Endodermal cell (in vitro differentiated cells): ENCODE measurements around the gene PDE8B. TPM values are rescaled to one million over a fixed set of nuclear protein-coding genes. Genes with fewer than 3 reads are reported as not detected.

ENCODE experiments used
- DNase-seq: peaks from one replicate; pipeline ENCODE4 v3.0.0-alpha.2; 2017
- H3K27ac ChIP-seq: 2 replicates; pipeline ENCODE4 v1.5.1; 2013; ENCODE audit warnings: mild to moderate bottlenecking, low read depth, low read length, moderate library complexity
- H3K27me3 ChIP-seq: 2 replicates; pipeline ENCODE4 v1.6.1; 2013; ENCODE audit warnings: mild to moderate bottlenecking, low read length, moderate library complexity; ENCODE audit not compliant: insufficient read depth, control insufficient read depth, poor library complexity, severe bottlenecking
- H3K36me3 ChIP-seq: 2 replicates; pipeline ENCODE4 v1.7.0; 2013; ENCODE audit warnings: mild to moderate bottlenecking, low read length, moderate library complexity; ENCODE audit not compliant: control insufficient read depth, insufficient read depth
- H3K4me1 ChIP-seq: one replicate; pipeline ENCODE4 v1.7.0; 2013; ENCODE audit warnings: low read length; ENCODE audit not compliant: control insufficient read depth, insufficient read depth
- H3K4me3 ChIP-seq: 2 replicates; pipeline ENCODE4 v1.5.1; 2013; ENCODE audit warnings: mild to moderate bottlenecking, low read length, moderate library complexity
- H3K9ac ChIP-seq: 2 replicates; pipeline ENCODE4 v1.6.1; 2013; ENCODE audit warnings: mild to moderate bottlenecking, low read length, moderate library complexity; ENCODE audit not compliant: poor library complexity, severe bottlenecking; ENCODE audit errors: extremely low read depth
- H3K9me3 ChIP-seq: 2 replicates; pipeline ENCODE4 v1.6.1; 2013; ENCODE audit warnings: mild to moderate bottlenecking, low read length, moderate library complexity; ENCODE audit not compliant: control insufficient read depth
- H3K27ac Mint-ChIP-seq: 2 replicates; pipeline ENCODE4 v1.8.0; 2020; ENCODE audit warnings: mixed read lengths
- H3K27me3 Mint-ChIP-seq: 2 replicates; pipeline ENCODE4 v1.8.0; 2021; ENCODE audit warnings: mild to moderate bottlenecking, mixed read lengths; ENCODE audit not compliant: insufficient read depth
- H3K36me3 Mint-ChIP-seq: 2 replicates; pipeline ENCODE4 v1.8.0; 2020; ENCODE audit warnings: low read depth, mixed read lengths
- H3K4me1 Mint-ChIP-seq: 2 replicates; pipeline ENCODE4 v1.8.0; 2020; ENCODE audit warnings: mixed read lengths
- H3K4me3 Mint-ChIP-seq: 2 replicates; pipeline ENCODE4 v1.8.0; 2020; ENCODE audit warnings: mild to moderate bottlenecking, moderate library complexity, mixed read lengths
- H3K9me3 Mint-ChIP-seq: 2 replicates; pipeline ENCODE4 v1.8.0; 2020; ENCODE audit warnings: mild to moderate bottlenecking, mixed read lengths
- CTCF ChIP-seq: fragments of 200-600 bp; sonication (generic); conservative IDR thresholded peaks from 2 replicates; pipeline ENCODE4 v1.5.0; 2021; ENCODE audit warnings: antibody characterized with exemption, mild to moderate bottlenecking
- WGBS, 2 experiments: methylation state at CpG; one replicate each; pipeline versions ENCODE4 v1.1.5 to v1.1.7; 2013; ENCODE audit warnings: missing lambda C conversion rate in 2 of 2, mixed read lengths in 1 of 2; ENCODE audit not compliant: insufficient coverage in 1 of 2, insufficient read length in 1 of 2; 5-methylcytosine and 5-hydroxymethylcytosine counted together
- total RNA-seq, 2 donors: library from RNA; stranded (reverse); fragmentation: NEBNext Ultra II Directional in 1 of 2; extraction: Animal tissue kit (Norgen Biotek cat#: 25700) in 1 of 2; gene quantifications; 2 replicates in 1 of 2; 3 replicates in 1 of 2; pipeline ENCODE4 v1.2.1, GENCODE V29; 2021

Gene PDE8B
- total RNA-seq, 2 donors from 2014 or later, result 0.20 to 0.51 TPM

- WGBS, 2 experiments, result 99% methylated on average over 3 of the region's 4 CpGs; no CpG with 5 or more reads in 1 of the 2 experiments
- no peak overlapping the region for H3K27ac ChIP-seq
- no peaks in the 10 kb centered on the region for H3K36me3 ChIP-seq
- H3K4me3 Mint-ChIP-seq, result no peak overlapping the region
- H3K4me1 ChIP-seq, result peaks cover 8% of the 10 kb centered on the region
- no peaks in the 10 kb centered on the region for H3K9me3 ChIP-seq
- H3K4me1 Mint-ChIP-seq, result peaks cover 29% of the 10 kb centered on the region
- H3K27ac Mint-ChIP-seq, result no peak overlapping the region
- no peak overlapping the region for H3K4me3 ChIP-seq
- TF ChIP-seq CTCF, result no peak
- H3K27me3 Mint-ChIP-seq, result no peaks in the 10 kb centered on the region
- no peaks in the 10 kb centered on the region for H3K36me3 Mint-ChIP-seq
- H3K27me3 ChIP-seq, result no peaks in the 10 kb centered on the region
- no peaks in the 10 kb centered on the region for H3K9me3 Mint-ChIP-seq
- no peak for DNase-seq
- no peak overlapping the region for H3K9ac ChIP-seq
Observed at GRCh38 chr5:77339337-77339890, 128.9 kb downstream of the PDE8B start.

GRCh38 chr5:77343165-77343564, 132.7 kb downstream of the PDE8B start:
- WGBS, 2 experiments, result 71 to 93% methylated on average over 1 to 3 of the region's 3 CpGs
- H3K4me3 Mint-ChIP-seq, result no peak overlapping the region

GRCh38 chr5:77347435-77348098, 137.1 kb downstream of the PDE8B start:
- H3K27ac Mint-ChIP-seq, result no peak overlapping the region
- Histone ChIP-seq H3K9me3 (no peaks in the 10 kb centered on the region), H3K27ac (no peak overlapping the region), H3K36me3 (no peaks in the 10 kb centered on the region), H3K27me3 (no peaks in the 10 kb centered on the region), H3K4me3 (no peak overlapping the region), H3K9ac (no peak overlapping the region), H3K4me1 (no peaks in the 10 kb centered on the region)
- no peaks in the 10 kb centered on the region for H3K4me1 Mint-ChIP-seq
- no peaks in the 10 kb centered on the region for H3K36me3 Mint-ChIP-seq
- no peak overlapping the region for H3K4me3 Mint-ChIP-seq
- no peaks in the 10 kb centered on the region for H3K27me3 Mint-ChIP-seq
- no peak for TF ChIP-seq CTCF
- no peaks in the 10 kb centered on the region for H3K9me3 Mint-ChIP-seq
- WGBS, 2 experiments, result 71 to 82% methylated on average over 4 to 5 of the region's 5 CpGs
- DNase-seq, result no peak

More at GRCh38 chr5:77343165-77343564, 132.7 kb downstream of the PDE8B start:
- H3K27ac ChIP-seq, result no peak overlapping the region
- H3K27me3 ChIP-seq, result no peaks in the 10 kb centered on the region
- H3K27ac Mint-ChIP-seq, result no peak overlapping the region
- peaks cover 20% of the 10 kb centered on the region for H3K4me1 Mint-ChIP-seq
- no peak for TF ChIP-seq CTCF
- H3K36me3 Mint-ChIP-seq, result no peaks in the 10 kb centered on the region
- no peak overlapping the region for H3K9ac ChIP-seq
- no peak overlapping the region for H3K4me3 ChIP-seq
- H3K36me3 ChIP-seq, result no peaks in the 10 kb centered on the region
- no peaks in the 10 kb centered on the region for H3K9me3 Mint-ChIP-seq
- H3K27me3 Mint-ChIP-seq, result no peaks in the 10 kb centered on the region
- no peaks in the 10 kb centered on the region for H3K4me1 ChIP-seq
- H3K9me3 ChIP-seq, result no peaks in the 10 kb centered on the region
- DNase-seq, result no peak
